ENCODE data around the gene CDH2.
A peak's percentile ranks its signal among the peaks of the same experiment; 100 is the strongest.

The CDH2 gene

GRCh38 chr18:28045880-28046279, 131.1 kb downstream of the CDH2 start:
- peak; percentile 38 for DNase-seq (ENCODE audit: low spot score)
- FAIRE-seq, result peak; percentile 32

GRCh38 chr18:28045176-28045810, 131.6 kb downstream of the CDH2 start:
- DNase-seq (ENCODE audit: low spot score) (peak; percentile 74), FAIRE-seq (peak; percentile 59)

DNA sequence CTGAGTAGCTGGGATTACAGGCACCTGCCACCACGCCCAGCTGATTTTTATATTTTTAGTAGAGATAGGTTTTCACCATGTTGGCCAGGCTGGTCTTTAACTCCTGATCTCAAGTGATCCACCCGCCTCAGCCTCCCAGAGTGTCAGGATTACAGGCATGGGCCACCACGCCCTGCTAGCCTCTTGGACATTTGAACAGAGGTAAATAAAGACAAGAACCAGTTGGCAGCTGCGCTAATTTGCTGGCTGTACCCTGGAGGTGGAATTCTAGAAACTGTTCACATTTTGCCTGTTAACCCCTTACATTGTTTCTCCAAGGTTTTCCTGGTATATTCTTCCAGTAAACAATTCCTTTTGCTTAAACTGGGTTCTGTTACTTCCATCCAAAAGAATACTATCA, 132.9 kb downstream of the CDH2 start:
- DNase-seq (ENCODE audit: low spot score) (no peak), FAIRE-seq (no peak)

GRCh38 chr18:28043631-28044030, 133.3 kb downstream of the CDH2 start:
- FAIRE-seq, result peak; percentile 81
- peak; percentile 55 for DNase-seq (ENCODE audit: low spot score)

DNA sequence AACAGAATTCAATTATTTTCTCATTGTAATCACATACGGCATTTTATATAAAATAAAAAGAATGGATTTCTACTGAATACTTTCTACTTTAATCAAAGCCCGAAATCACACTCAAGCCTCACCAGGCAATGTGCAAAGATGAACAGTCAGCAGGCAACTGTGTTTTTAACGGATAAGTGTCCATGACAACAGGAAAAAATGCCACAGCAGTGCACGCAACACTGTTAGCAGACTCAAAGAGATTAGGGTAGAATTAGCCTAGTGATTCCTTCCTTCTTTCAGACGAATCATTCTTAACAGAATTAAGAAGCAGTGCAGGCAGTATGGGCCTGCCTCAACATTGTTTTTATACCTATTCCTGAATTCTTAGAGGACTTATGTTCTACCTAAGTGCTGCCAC, 135.6 kb downstream of the CDH2 start:
- DNase-seq (ENCODE audit: low spot score), result peak; percentile 47
- no peak for FAIRE-seq

DNA sequence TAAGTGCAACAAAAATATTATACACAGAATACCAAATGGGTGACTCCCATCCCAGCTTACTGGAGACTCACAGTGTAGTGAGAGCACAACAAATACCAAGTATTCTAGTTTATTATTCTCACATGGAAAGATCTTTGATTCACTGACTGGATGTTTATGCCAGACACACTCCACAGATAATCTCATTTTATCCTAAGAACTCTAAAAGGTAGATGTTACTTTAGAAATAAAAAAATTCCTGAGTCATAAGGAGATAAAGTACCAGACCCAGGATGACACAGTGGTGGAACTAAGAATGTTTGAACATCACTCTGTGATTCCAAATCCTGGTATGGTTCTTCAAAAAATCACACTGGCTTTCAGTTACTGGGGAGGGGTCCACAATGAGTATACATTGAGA, 136.2 kb downstream of the CDH2 start:
- FAIRE-seq (no peak), DNase-seq (ENCODE audit: low spot score) (no peak)

DNA sequence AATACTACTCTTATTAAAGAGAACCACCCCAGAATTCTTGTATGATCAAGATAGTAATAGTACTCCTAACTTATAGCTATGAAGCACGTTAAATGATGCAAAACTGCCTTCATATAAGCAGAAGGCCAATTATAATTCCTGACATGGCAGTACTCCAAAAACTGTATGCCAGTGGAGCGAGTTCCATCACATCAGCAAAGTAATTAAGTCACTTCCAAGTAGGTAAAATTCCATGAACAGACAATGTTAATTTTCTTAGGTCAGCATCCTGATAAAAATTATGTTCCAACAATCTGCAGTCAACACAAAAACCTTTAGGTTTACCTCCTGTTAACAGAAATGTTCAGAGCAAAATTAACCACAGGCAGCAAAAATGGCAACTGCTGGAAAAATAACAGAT, 136.7 kb downstream of the CDH2 start:
- DNase-seq (ENCODE audit: low spot score) (no peak), FAIRE-seq (no peak)

GRCh38 chr18:28039691-28040090, 137.2 kb downstream of the CDH2 start:
- FAIRE-seq (no peak), DNase-seq (ENCODE audit: low spot score) (no peak)

DNA sequence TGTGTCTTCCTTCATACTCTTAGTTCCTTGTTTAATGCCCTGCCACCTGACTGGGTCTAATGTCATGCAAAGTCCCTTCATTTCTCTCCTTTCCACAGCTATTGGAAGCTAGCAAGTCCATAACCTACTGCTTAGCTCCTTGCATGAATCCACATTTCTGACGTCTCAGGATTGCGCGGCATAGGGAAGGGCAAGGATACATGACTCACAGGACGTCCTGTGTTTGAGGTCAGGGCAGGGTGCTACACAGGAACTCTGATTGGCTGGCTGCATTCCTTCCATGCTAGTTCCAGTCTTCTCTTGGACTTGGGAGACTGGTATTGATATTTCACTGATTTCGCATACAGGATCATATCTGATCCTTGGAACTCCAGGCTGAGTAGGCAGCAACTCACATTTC, 137.9 kb downstream of the CDH2 start:
- DNase-seq (ENCODE audit: low spot score), result peak; percentile 8
- no peak for FAIRE-seq

DNA sequence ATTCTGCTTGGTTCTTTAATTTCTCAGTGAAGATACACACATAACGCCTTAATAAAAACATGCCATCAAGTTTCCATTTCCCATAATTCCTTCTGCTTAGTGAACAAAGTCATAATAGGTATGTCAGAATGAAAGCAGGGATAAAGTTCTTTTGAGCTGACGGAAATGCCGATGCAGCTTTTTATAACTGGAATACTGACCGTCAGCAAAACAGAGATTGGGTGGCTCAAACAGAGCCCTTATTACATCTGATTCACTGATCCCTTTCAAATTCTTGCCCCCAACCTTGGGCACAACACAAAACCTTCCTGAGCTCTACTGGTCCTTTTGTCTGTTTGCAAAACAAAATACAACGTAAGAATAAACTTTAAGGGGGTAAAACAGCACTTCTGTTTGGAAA, 140.4 kb downstream of the CDH2 start:
- DNase-seq (ENCODE audit: low spot score) (no peak), FAIRE-seq (no peak)

DNA sequence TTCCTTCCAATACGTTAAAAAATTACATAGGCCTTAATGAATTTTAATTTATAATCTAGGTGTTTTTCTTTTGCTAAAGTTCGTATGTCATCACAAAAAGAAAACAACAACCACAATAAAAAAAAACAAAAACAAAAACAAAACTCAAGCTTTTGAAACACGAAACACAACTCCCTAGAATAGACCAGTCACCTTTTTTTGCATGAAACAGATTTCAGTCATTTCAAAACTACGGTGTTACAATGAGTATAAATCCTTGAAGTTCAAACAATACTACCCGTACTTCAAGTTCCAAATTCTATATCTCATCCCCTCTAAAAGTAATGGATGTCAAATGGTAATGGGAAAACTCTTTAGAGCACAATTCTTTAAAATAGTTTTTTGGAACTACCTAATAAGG, 142.4 kb downstream of the CDH2 start:
- FAIRE-seq (no peak), DNase-seq (ENCODE audit: low spot score) (no peak)

DNA sequence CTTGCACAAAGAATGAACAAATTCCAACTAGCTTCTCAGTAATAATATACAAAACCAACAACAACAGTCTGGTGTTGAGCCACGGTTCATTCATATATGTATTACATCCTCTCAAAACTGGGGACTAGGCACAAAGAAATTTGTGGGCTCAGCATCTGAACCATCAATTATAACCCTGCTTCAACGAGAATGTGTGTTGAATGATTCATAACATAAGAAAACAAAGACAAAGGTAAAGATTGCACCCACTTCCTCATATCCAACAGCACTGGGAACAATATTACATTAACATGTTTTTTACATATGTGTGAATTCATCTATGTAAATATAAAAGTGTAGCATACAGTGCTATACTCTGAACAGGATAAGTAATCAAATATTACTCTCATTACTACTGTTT, 144.8 kb downstream of the CDH2 start:
- DNase-seq (ENCODE audit: low spot score) (peak; percentile 5), FAIRE-seq (no peak)

GRCh38 chr18:28030458-28030857, 146.5 kb downstream of the CDH2 start:
- DNase-seq (ENCODE audit: low spot score), result no peak
- no peak for FAIRE-seq

DNA sequence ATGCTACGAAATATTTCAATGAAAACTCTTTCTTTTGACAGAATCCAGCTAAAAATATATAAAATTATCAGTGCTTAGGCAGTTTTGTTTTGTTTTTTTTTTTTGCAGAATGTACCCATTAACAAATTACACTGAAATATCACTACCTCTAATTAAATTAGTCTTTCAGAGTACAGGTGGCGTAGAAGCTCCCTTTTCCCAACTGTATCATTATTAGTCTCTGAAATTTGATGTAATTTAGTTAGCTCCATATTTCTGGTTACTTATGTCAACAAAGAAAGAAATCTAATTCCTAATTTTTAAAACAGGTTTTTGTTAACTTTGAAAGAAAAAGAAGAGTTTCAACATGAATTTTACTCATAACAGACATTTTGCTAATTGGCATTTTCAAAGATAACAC, 149.2 kb downstream of the CDH2 start:
- no peak for FAIRE-seq

GRCh38 chr18:28019425-28020108, 157.4 kb downstream of the CDH2 start:
- DNase-seq (ENCODE audit: low spot score) (no peak), FAIRE-seq (peak; percentile 15)

More for the DNA sequence above, 149.2 kb downstream of the CDH2 start:
- DNase-seq (ENCODE audit: low spot score), result no peak

GRCh38 chr18:28018351-28018750, 158.6 kb downstream of the CDH2 start:
- peak; percentile 23 for DNase-seq (ENCODE audit: low spot score)
- FAIRE-seq, result no peak

DNA sequence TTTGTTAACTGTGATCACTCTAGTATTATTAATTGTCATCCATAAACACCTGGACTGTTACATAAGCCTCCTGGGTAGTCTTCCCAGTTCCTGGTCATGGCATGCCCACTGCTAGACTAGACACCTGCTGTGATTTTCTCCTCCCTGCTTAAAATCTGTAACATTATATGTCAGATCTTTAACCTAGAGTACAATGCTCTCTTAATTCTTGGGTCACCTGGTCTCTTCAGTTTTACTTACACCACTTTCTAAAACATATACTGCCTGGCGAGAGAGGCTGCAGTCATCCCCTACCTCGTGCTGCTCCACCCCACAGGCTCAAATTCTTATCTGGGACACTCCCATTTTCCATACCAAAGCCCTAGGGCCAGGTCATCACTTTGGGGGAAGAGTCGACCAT, 161.3 kb downstream of the CDH2 start:
- no peak for DNase-seq (ENCODE audit: low spot score)
- FAIRE-seq, result no peak

DNA sequence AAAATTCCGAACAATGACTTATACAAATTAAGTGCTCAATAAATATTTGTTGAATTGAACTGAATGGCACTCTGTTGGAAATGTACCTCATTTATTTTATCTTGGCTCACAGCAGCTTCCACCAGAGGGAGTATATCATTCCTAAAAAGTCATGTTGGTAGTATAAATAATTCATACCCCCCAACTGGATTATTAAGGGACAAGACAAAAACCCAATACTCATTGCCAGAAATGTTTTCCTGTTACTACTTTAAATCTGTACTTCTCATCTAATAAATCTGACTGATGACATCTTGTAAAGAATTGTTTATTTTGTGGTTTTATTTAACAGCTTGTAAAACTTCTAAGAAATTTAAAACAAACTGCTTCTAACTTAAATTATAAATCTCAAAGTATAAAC, 163.9 kb downstream of the CDH2 start:
- no peak for DNase-seq (ENCODE audit: low spot score)

DNA sequence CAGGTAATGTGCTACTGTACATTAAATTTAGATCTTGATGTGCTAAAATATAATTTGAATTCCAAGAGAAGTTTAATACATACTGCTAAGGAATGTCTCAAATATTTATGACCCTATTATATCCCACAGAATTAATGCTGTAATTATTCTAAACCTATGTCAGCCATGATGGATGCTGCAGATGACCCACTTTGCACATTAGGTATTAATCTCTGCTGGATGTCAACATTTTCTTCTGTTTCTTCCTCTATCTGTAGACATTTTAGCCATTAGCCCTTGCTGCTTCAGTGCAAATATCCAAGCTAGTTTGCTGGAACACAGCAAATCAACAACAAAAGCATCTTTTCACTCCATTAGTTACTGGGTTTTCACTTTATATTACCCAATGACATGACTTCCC, 164.6 kb downstream of the CDH2 start:
- FAIRE-seq, result no peak
- DNase-seq (ENCODE audit: low spot score), result no peak

More for the DNA sequence above, 163.9 kb downstream of the CDH2 start:
- peak; percentile 64 for FAIRE-seq

DNA sequence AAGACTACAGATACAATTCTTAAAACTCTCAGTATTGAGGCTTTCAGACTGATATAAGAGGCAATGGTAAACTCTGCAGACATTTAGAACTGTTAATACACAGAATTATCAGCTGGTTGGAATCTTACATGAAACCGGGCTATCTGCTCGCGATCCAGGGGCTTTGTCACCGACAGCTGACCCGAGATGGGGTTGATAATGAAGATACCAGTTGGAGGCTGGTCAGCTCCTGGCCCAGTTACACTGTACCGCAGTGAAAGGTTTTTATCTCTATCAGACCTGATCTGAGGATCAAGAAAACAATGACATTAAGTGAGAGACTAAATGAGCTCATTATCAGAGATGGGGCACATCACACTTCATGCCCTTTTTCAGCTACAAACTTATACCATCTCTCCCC, 167.3 kb downstream of the CDH2 start:
- FAIRE-seq, result no peak
- DNase-seq (ENCODE audit: low spot score), result no peak

GRCh38 chr18:28007841-28008240, 169.1 kb downstream of the CDH2 start:
- FAIRE-seq, result no peak

DNA sequence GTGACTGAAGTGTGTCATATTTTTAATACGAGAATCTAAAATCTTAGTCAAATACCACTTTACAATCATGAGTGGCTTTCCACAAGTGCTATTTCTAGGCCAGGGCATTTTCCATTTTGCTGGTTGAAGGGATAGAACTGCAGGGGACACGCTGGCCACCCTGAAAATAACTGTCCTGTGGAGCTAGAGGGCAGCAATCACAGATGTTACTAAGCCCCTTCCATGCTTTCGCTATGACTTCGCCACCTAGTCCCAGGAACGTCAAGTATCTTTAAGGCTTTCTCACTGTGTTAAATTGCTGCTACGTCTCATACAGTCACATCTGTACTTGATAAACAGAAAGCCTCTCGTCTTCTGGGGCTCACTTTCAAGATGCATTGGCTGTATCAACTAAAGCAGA, 171.8 kb downstream of the CDH2 start:
- DNase-seq (ENCODE audit: low spot score) (no peak), FAIRE-seq (no peak)

More at GRCh38 chr18:28007841-28008240, 169.1 kb downstream of the CDH2 start:
- DNase-seq (ENCODE audit: low spot score), result no peak

GRCh38 chr18:28004606-28005005, 172.3 kb downstream of the CDH2 start:
- FAIRE-seq (no peak), DNase-seq (ENCODE audit: low spot score) (no peak)

Data from RCC 7860 (cell line).